ENCODE data around the gene AHSA1. TPM values are rescaled to one million over a fixed set of nuclear protein-coding genes. Genes with fewer than 3 reads are reported as not detected.

Gene AHSA1
- total and polyA plus RNA-seq, 2 experiments from 2014 or later = 126 to 127 TPM

DNA sequence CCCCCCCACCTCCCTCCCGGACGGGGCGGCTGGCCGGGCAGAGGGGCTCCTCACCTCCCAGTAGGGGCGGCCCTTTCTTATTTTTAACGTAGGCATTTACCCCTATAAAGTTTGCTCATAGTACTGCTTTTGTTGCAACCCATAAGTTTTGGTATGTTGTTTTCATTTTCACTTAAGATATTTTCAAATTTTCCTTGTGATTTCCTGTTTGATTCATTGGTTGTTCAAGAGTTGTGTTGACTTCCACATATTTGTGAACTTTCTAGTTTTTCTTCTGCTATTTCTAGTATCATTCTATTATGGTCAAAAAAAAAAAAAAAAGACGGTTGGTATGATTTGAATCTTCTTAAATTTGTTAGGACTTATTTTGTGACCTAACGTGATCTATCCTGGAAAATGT is 41.1 kb upstream of the AHSA1 start:
- WGBS (ENCODE audit: low lambda C conversion rate, missing lambda C conversion rate) = over 99% methylated on average over 8 of the region's 8 CpGs
- TF ChIP-seq, protein P1, sequence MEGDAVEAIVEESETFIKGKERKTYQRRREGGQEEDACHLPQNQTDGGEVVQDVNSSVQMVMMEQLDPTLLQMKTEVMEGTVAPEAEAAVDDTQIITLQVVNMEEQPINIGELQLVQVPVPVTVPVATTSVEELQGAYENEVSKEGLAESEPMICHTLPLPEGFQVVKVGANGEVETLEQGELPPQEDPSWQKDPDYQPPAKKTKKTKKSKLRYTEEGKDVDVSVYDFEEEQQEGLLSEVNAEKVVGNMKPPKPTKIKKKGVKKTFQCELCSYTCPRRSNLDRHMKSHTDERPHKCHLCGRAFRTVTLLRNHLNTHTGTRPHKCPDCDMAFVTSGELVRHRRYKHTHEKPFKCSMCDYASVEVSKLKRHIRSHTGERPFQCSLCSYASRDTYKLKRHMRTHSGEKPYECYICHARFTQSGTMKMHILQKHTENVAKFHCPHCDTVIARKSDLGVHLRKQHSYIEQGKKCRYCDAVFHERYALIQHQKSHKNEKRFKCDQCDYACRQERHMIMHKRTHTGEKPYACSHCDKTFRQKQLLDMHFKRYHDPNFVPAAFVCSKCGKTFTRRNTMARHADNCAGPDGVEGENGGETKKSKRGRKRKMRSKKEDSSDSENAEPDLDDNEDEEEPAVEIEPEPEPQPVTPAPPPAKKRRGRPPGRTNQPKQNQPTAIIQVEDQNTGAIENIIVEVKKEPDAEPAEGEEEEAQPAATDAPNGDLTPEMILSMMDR (IDR thresholded peaks at IDR 0.05; ENCODE audit: poor library complexity) = no peak
- no peak for TF ChIP-seq EZH2phosphoT487 (IDR thresholded peaks at IDR 0.05; ENCODE audit: low read depth, severe bottlenecking, unreplicated experiment)
- TF ChIP-seq EZH2 (IDR thresholded peaks at IDR 0.05; ENCODE audit: borderline replicate concordance) = no peak
- no peak for DNase-seq (ENCODE audit: low spot score)
- no peak overlapping the region for H3K27ac ChIP-seq
- H3K9me2 ChIP-seq (replicated peaks; ENCODE audit: insufficient read depth) = no peaks in the 10 kb centered on the region
- H3K4me2 ChIP-seq = no peak overlapping the region
- H3K27me3 ChIP-seq = no peaks in the 10 kb centered on the region
- no peaks in the 10 kb centered on the region for H3K79me2 ChIP-seq
- no peaks in the 10 kb centered on the region for H3K4me1 ChIP-seq (ENCODE audit: insufficient read depth)
- no peak overlapping the region for H3K4me3 ChIP-seq
- H3K36me3 ChIP-seq (replicated peaks; ENCODE audit: insufficient read depth, low read depth) = no peaks in the 10 kb centered on the region
- H3K9me3 ChIP-seq (ENCODE audit: low read depth) = peaks cover 12% of the 10 kb centered on the region
- H2AFZ ChIP-seq = no peak overlapping the region
- no peaks in the 10 kb centered on the region for H4K20me1 ChIP-seq (ENCODE audit: insufficient read depth, poor library complexity, severe bottlenecking)

DNA sequence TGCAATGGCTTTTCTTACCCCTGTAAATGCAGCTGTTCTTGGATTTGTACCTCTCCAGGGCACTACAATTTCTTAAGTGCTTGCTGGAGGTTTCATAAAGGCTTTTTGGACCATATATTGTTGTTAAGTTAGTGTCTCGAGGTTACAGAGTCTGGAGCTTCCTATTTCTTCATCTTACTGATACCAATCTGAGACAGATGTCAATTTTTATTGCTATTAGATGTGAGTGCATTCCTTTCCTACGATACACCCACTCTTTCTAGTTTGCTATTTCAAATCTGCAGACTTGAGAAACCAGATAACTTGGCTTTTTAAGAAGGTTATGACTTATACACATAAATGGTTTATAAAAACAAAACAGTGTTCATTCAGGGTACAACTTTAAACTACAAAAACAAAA is 36.7 kb upstream of the AHSA1 start:
- H3K27me3 ChIP-seq = no peaks in the 10 kb centered on the region
- no peaks in the 10 kb centered on the region for H3K4me1 ChIP-seq (ENCODE audit: insufficient read depth)
- H2AFZ ChIP-seq = no peak overlapping the region
- H3K4me3 ChIP-seq = no peak overlapping the region
- peaks cover 12% of the 10 kb centered on the region for H3K9me3 ChIP-seq (ENCODE audit: low read depth)
- H4K20me1 ChIP-seq (ENCODE audit: insufficient read depth, poor library complexity, severe bottlenecking) = no peaks in the 10 kb centered on the region
- H3K9me2 ChIP-seq (replicated peaks; ENCODE audit: insufficient read depth) = no peaks in the 10 kb centered on the region
- H3K27ac ChIP-seq = no peak overlapping the region
- DNase-seq (ENCODE audit: low spot score) = no peak
- no peaks in the 10 kb centered on the region for H3K79me2 ChIP-seq
- 81% methylated on average over 2 of the region's 2 CpGs for WGBS (ENCODE audit: low lambda C conversion rate, missing lambda C conversion rate)
- no peak overlapping the region for H3K4me2 ChIP-seq
- TF ChIP-seq, protein P1 (IDR thresholded peaks at IDR 0.05; ENCODE audit: poor library complexity) = no peak
- TF ChIP-seq EZH2phosphoT487 (IDR thresholded peaks at IDR 0.05; ENCODE audit: low read depth, severe bottlenecking, unreplicated experiment) (no peak), EZH2 (IDR thresholded peaks at IDR 0.05; ENCODE audit: borderline replicate concordance) (no peak)
- no peaks in the 10 kb centered on the region for H3K36me3 ChIP-seq (replicated peaks; ENCODE audit: insufficient read depth, low read depth)

DNA sequence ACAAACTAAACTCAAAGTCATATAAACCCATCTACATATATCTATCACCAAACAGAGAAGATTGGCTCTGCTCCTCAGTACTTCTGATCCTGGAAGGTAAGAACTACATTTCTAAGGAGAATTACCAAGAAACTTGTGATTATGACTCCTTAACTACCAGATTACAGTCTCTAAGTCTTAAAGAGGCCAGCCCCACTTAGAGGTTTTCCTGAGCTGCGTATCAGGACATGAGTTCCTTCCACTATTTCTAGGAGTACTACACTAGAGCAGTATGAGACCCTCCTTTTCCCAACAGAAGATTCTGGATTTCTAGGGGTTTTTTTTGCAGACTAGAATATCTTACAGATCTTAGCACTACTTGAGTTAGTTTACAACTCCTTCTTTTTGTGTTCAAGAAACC is 34.5 kb upstream of the AHSA1 start, which contains the start of gene NOXRED1:
NOXRED1 (minus strand) TSS at position 101 of the 400 bp plus-strand sequence. CDS start 634 bp downstream, outside the sequence.
- Histone ChIP-seq H3K79me2 (no peaks in the 10 kb centered on the region), H3K4me2 (no peak within 1 kb of the TSS), H3K9me2 (replicated peaks; ENCODE audit: insufficient read depth) (no peaks in the 10 kb centered on the region), H3K27me3 (no peaks in the 10 kb centered on the region), H4K20me1 (ENCODE audit: insufficient read depth, poor library complexity, severe bottlenecking) (no peaks in the 10 kb centered on the region), H3K9me3 (ENCODE audit: low read depth) (peaks cover 12% of the 10 kb centered on the region), H3K36me3 (replicated peaks; ENCODE audit: insufficient read depth, low read depth) (no peaks in the 10 kb centered on the region), H2AFZ (no peak within 1 kb of the TSS), H3K4me1 (ENCODE audit: insufficient read depth) (no peaks in the 10 kb centered on the region), H3K27ac (no peak within 1 kb of the TSS), H3K4me3 (no peak within 1 kb of the TSS)
- TF ChIP-seq, protein P1 (IDR thresholded peaks at IDR 0.05; ENCODE audit: poor library complexity) = no peak
- TF ChIP-seq EZH2phosphoT487 (IDR thresholded peaks at IDR 0.05; ENCODE audit: low read depth, severe bottlenecking, unreplicated experiment) (no peak), EZH2 (IDR thresholded peaks at IDR 0.05; ENCODE audit: borderline replicate concordance) (no peak)
- 97% methylated on average over 1 of the region's 1 CpG for WGBS (ENCODE audit: low lambda C conversion rate, missing lambda C conversion rate)
- DNase-seq (ENCODE audit: low spot score) = no peak

DNA sequence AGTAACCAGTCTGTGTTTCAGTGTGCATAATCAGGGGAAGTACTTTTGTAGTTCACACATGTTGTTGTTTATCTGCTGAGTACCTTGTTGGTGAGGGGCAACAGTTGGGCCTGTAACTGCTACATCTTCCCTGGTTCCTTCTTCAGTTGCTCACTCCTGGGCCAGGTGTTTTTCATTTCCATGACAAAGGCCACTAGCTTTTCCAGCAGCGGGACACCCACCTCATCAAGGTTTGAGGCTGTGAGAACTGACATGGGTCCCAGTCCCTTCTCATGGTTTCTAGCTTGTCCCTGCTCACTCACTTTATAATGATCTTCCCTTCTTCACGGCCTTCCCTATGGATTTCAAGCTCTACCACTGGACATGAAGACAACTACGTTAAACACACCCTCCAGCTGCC is 33.0 kb upstream of the AHSA1 start:
- Histone ChIP-seq H4K20me1 (ENCODE audit: insufficient read depth, poor library complexity, severe bottlenecking) (no peaks in the 10 kb centered on the region), H3K36me3 (replicated peaks; ENCODE audit: insufficient read depth, low read depth) (no peaks in the 10 kb centered on the region), H3K9me3 (ENCODE audit: low read depth) (peaks cover 7% of the 10 kb centered on the region), H3K4me3 (no peak overlapping the region), H3K4me2 (no peak overlapping the region), H2AFZ (no peak overlapping the region), H3K79me2 (no peaks in the 10 kb centered on the region), H3K27me3 (no peaks in the 10 kb centered on the region), H3K27ac (no peak overlapping the region), H3K9me2 (replicated peaks; ENCODE audit: insufficient read depth) (no peaks in the 10 kb centered on the region), H3K4me1 (ENCODE audit: insufficient read depth) (no peaks in the 10 kb centered on the region)
- WGBS (ENCODE audit: low lambda C conversion rate, missing lambda C conversion rate) = 94% methylated on average over 3 of the region's 3 CpGs
- DNase-seq (ENCODE audit: low spot score) = no peak
- TF ChIP-seq EZH2 (IDR thresholded peaks at IDR 0.05; ENCODE audit: borderline replicate concordance) = no peak
- no peak for TF ChIP-seq EZH2phosphoT487 (IDR thresholded peaks at IDR 0.05; ENCODE audit: low read depth, severe bottlenecking, unreplicated experiment)
- TF ChIP-seq, protein P1 (IDR thresholded peaks at IDR 0.05; ENCODE audit: poor library complexity) = no peak
